WTC11 (cell line): ENCODE data around the gene SLC13A5. TPM values are rescaled to one million over a fixed set of nuclear protein-coding genes. Genes with fewer than 3 reads are reported as not detected.

Source experiments
- ATAC-seq: fragments of 200-7000 bp; cut with Tn5 transposase; 2 replicates; pipeline ENCODE4 v1.10.0; 2021; ENCODE audit warnings: mild to moderate bottlenecking, moderate library complexity
- CTCF ChIA-PET: fragments of 300-600 bp; sonication (Branson Sonifier 250); formaldehyde crosslinking; loops from one replicate; lab custom pipeline; 2021; ENCODE audit warnings: antibody characterized with exemption; lab: Charles Lee
- POLR2A ChIA-PET: fragments of 350-600 bp; sonication (Branson Sonifier 250); formaldehyde crosslinking; loops from one replicate; lab custom pipeline; 2021; ENCODE audit warnings: antibody characterized with exemption; lab: Charles Lee
- DNase-seq: peaks from one replicate; pipeline ENCODE4 v3.0.0; 2021; ENCODE audit warnings: low spot score
- H3K27ac Mint-ChIP-seq: 2 replicates; pipeline ENCODE4 v1.8.0; 2021; ENCODE audit warnings: mixed read lengths
- H3K27me3 Mint-ChIP-seq: 2 replicates; pipeline ENCODE4 v1.8.0; 2021; ENCODE audit warnings: low read depth, mild to moderate bottlenecking, moderate library complexity, mixed read lengths
- H3K36me3 Mint-ChIP-seq: 2 replicates; pipeline ENCODE4 v1.8.0; 2021; ENCODE audit warnings: mixed read lengths
- H3K4me1 Mint-ChIP-seq: 2 replicates; pipeline ENCODE4 v1.8.0; 2022; ENCODE audit warnings: mixed read lengths
- H3K4me3 Mint-ChIP-seq: 2 replicates; pipeline ENCODE4 v1.8.0; 2021; ENCODE audit warnings: mild to moderate bottlenecking, moderate library complexity, mixed read lengths
- H3K9me3 Mint-ChIP-seq: 2 replicates; pipeline ENCODE4 v1.8.0; 2021; ENCODE audit warnings: mixed read lengths
- AR ChIP-seq: fragments of 250-450 bp; sonication (Bioruptor Pico); IDR thresholded peaks from 2 replicates; pipeline ENCODE4 v1.9.0; 2021; ENCODE audit warnings: mild to moderate bottlenecking
- ATF1 ChIP-seq: sonication (generic); formaldehyde crosslinking; IDR thresholded peaks from 2 replicates; pipeline ENCODE4 v1.8.1; 2023; ENCODE audit warnings: mild to moderate bottlenecking, moderate library complexity, missing genetic modification reagents
- ERG ChIP-seq: fragments of 250-450 bp; sonication (Bioruptor Pico); IDR thresholded peaks from 2 replicates; pipeline ENCODE4 v1.8.0; 2021; ENCODE audit warnings: mild to moderate bottlenecking
- GABPB1 ChIP-seq: sonication (generic); formaldehyde crosslinking; IDR thresholded peaks from 2 replicates; pipeline ENCODE4 v1.8.1; 2023; ENCODE audit warnings: mild to moderate bottlenecking, missing genetic modification reagents
- GTF2I ChIP-seq: fragments of 250-450 bp; sonication (Bioruptor Pico); conservative IDR thresholded peaks from 2 replicates; pipeline ENCODE4 v1.4.0; 2021; ENCODE audit warnings: mild to moderate bottlenecking
- MXD4 ChIP-seq: fragments of 250-450 bp; sonication (Bioruptor Pico); IDR thresholded peaks from 2 replicates; pipeline ENCODE4 v1.8.0; 2021; ENCODE audit warnings: mild to moderate bottlenecking, moderate library complexity, borderline replicate concordance
- NFE2L1 ChIP-seq: sonication (generic); formaldehyde crosslinking; IDR thresholded peaks from 2 replicates; pipeline ENCODE4 v1.8.1; 2023; ENCODE audit warnings: missing genetic modification reagents
- NR2C2 ChIP-seq: sonication (generic); formaldehyde crosslinking; IDR thresholded peaks from 2 replicates; pipeline ENCODE4 v1.8.0; 2022; ENCODE audit warnings: mild to moderate bottlenecking, missing genetic modification reagents
- OVOL2 ChIP-seq: fragments of 250-450 bp; sonication (Bioruptor Pico); IDR thresholded peaks from 2 replicates; pipeline ENCODE4 v1.9.0; 2021; ENCODE audit warnings: mild to moderate bottlenecking, borderline replicate concordance
- SOX15 ChIP-seq: fragments of 250-450 bp; sonication (Bioruptor Pico); IDR thresholded peaks from 2 replicates; pipeline ENCODE4 v1.9.0; 2021; ENCODE audit warnings: mild to moderate bottlenecking
- TEAD4 ChIP-seq: sonication (generic); formaldehyde crosslinking; IDR thresholded peaks from 2 replicates; pipeline ENCODE4 v1.8.0; 2022; ENCODE audit warnings: mild to moderate bottlenecking, missing genetic modification reagents
- ZMAT4 ChIP-seq: fragments of 250-450 bp; sonication (Bioruptor Pico); IDR thresholded peaks from 2 replicates; pipeline ENCODE4 v1.9.0; 2021; ENCODE audit warnings: mild to moderate bottlenecking
- ZNF121 ChIP-seq: sonication (generic); formaldehyde crosslinking; IDR thresholded peaks from 2 replicates; pipeline ENCODE4 v1.8.0; 2023; ENCODE audit warnings: missing genetic modification reagents
- ZNF263 ChIP-seq: sonication (generic); formaldehyde crosslinking; IDR thresholded peaks from 2 replicates; pipeline ENCODE4 v1.8.1; 2022; ENCODE audit warnings: low read depth, mild to moderate bottlenecking, moderate library complexity, missing genetic modification reagents
- ZNF317 ChIP-seq: sonication (generic); formaldehyde crosslinking; IDR thresholded peaks from 2 replicates; pipeline ENCODE4 v1.8.1; 2023; ENCODE audit warnings: low read depth, mild to moderate bottlenecking, moderate library complexity, missing genetic modification reagents, borderline replicate concordance
- ZNF416 ChIP-seq: fragments of 250-450 bp; sonication (Bioruptor Pico); IDR thresholded peaks from 2 replicates; pipeline ENCODE4 v1.9.0; 2021; ENCODE audit warnings: mild to moderate bottlenecking, inconsistent platforms
- ZNF425 ChIP-seq: fragments of 250-450 bp; sonication (Bioruptor Pico); conservative IDR thresholded peaks from 2 replicates; pipeline ENCODE4 v1.9.0; 2021; ENCODE audit warnings: mild to moderate bottlenecking
- total RNA-seq: library from RNA; stranded (reverse); gene quantifications from 3 replicates; pipeline ENCODE4 v1.2.3, GENCODE V29; 2021

The SLC13A5 gene
- total RNA-seq, 1 experiment from 2014 or later = 1.8 TPM

GRCh38 chr17:6668727-6669425, 44.3 kb downstream of the SLC13A5 start:
- Mint-ChIP-seq H3K4me1 (peaks cover 12% of the 10 kb centered on the region), H3K9me3 (no peaks in the 10 kb centered on the region), H3K27me3 (peaks cover 35% of the 10 kb centered on the region), H3K27ac (no peak overlapping the region; the same call in 1 of the 2 replicates), H3K4me3 (no peak overlapping the region), H3K36me3 (no peaks in the 10 kb centered on the region)
- no peak for ATAC-seq
- CTCF ChIA-PET = interaction anchor here (0.9 to 3.4 kb wide), 6 partner anchors 10 to 225 kb away, joined by 3 to 31 read pairs (median 8); partner anchors contain the start of gene SLC13A5
- POLR2A ChIA-PET = no interaction called here
- TF ChIP-seq SOX15 = no peak
- TF ChIP-seq, all 79 proteins: peak for 0
- no peak for DNase-seq

GRCh38 chr17:6668219-6668618, 45.0 kb downstream of the SLC13A5 start:
- H3K27me3 Mint-ChIP-seq = peaks cover 36% of the 10 kb centered on the region
- CTCF ChIA-PET = interaction anchor here (0.9 to 3.0 kb wide), 4 partner anchors 33 to 226 kb away, joined by 5 to 31 read pairs (median 24); partner anchors contain the start of gene SLC13A5

GRCh38 chr17:6667516-6667915, 45.7 kb downstream of the SLC13A5 start:
- ChIA-PET POLR2A (interaction anchor here (0.7 kb wide), 1 partner anchor 156 kb away, joined by 3 read pairs; no protein-coding TSS in a partner anchor), CTCF (interaction anchor here (0.9 to 3.0 kb wide), 4 partner anchors 33 to 226 kb away, joined by 5 to 31 read pairs (median 24); partner anchors contain the start of gene SLC13A5)
- ATAC-seq (no peak), DNase-seq (no peak)
- Mint-ChIP-seq H3K27ac (no peak overlapping the region), H3K9me3 (no peaks in the 10 kb centered on the region), H3K4me3 (no peak overlapping the region), H3K36me3 (no peaks in the 10 kb centered on the region), H3K27me3 (peaks cover 36% of the 10 kb centered on the region), H3K4me1 (peaks cover 12% of the 10 kb centered on the region)
- TF ChIP-seq ATF1 (CRISPR knock-in tag) (no peak), ZNF317 (no peak), NFE2L1 (CRISPR knock-in tag) (no peak), TEAD4 (CRISPR knock-in tag) (no peak), ZNF416 (CRISPR knock-in tag) (no peak), GABPB1 (CRISPR knock-in tag) (no peak), OVOL2 (CRISPR knock-in tag) (no peak), ERG (CRISPR knock-in tag) (no peak)

More at GRCh38 chr17:6668219-6668618, 45.0 kb downstream of the SLC13A5 start:
- TF ChIP-seq NR2C2 (CRISPR knock-in tag) (no peak), AR (no peak)
- H3K36me3 Mint-ChIP-seq = no peaks in the 10 kb centered on the region
- H3K27ac Mint-ChIP-seq = no peak overlapping the region
- POLR2A ChIA-PET = no interaction called here
- H3K9me3 Mint-ChIP-seq = no peaks in the 10 kb centered on the region
- DNase-seq (no peak), ATAC-seq (no peak)
- H3K4me1 Mint-ChIP-seq = peaks cover 12% of the 10 kb centered on the region
- no peak overlapping the region for H3K4me3 Mint-ChIP-seq

GRCh38 chr17:6666557-6666956, 46.6 kb downstream of the SLC13A5 start:
- Mint-ChIP-seq H3K4me3 (no peak overlapping the region), H3K9me3 (no peaks in the 10 kb centered on the region), H3K4me1 (peaks cover 12% of the 10 kb centered on the region), H3K27me3 (peaks cover 36% of the 10 kb centered on the region), H3K27ac (no peak overlapping the region), H3K36me3 (no peaks in the 10 kb centered on the region)
- POLR2A ChIA-PET = no interaction called here
- CTCF ChIA-PET = interaction anchor here (0.5 to 3.0 kb wide), 26 partner anchors 9 to 355 kb away, joined by 3 to 31 read pairs (median 4); partner anchors contain the start of genes FBXO39, SLC13A5 and TEKT1
- no peak for DNase-seq
- ATAC-seq = no peak
- TF ChIP-seq ZMAT4 (no peak), ZNF121 (CRISPR knock-in tag) (no peak), ZNF425 (no peak), ZNF263 (CRISPR knock-in tag) (no peak), GTF2I (CRISPR knock-in tag) (no peak), MXD4 (no peak)
